Large intestine (tissue), 3 donors: Measurements from ENCODE around the gene FBXL7. TPM values are rescaled to one million over a fixed set of nuclear protein-coding genes. Genes with fewer than 3 reads are reported as not detected.

Experiments
- DNase-seq, 2 donors: peaks; one replicate each; pipeline versions ENCODE4 v3.0.0 to v3.0.0-alpha.2; 2013
- H3K27ac ChIP-seq: one replicate; pipeline ENCODE4 v1.5.1; 2013; ENCODE audit warnings: low read length
- H3K27me3 ChIP-seq: 2 replicates; pipeline ENCODE4 v1.6.1; 2013; ENCODE audit warnings: low read length; ENCODE audit not compliant: control insufficient read depth, insufficient read depth
- H3K36me3 ChIP-seq: 2 replicates; pipeline ENCODE4 v1.6.1; 2013; ENCODE audit warnings: low read length; ENCODE audit not compliant: control insufficient read depth, insufficient read depth
- H3K4me1 ChIP-seq: one replicate; pipeline ENCODE4 v1.6.1; 2013; ENCODE audit warnings: low read length; ENCODE audit not compliant: control insufficient read depth, insufficient read depth
- H3K4me3 ChIP-seq: one replicate; pipeline ENCODE4 v1.5.1; 2013; ENCODE audit warnings: low read length
- H3K9me3 ChIP-seq: one replicate; pipeline ENCODE4 v1.6.1; 2013; ENCODE audit warnings: mild to moderate bottlenecking, low read depth, low read length, moderate library complexity; ENCODE audit not compliant: control insufficient read depth
- WGBS: methylation state at CpG from one replicate; pipeline ENCODE4 v1.1.5; 2013; ENCODE audit warnings: low lambda C conversion rate; ENCODE audit not compliant: insufficient coverage; 5-methylcytosine and 5-hydroxymethylcytosine counted together
- polyA plus RNA-seq: library from polyadenylated mRNA; unstranded; fragments of 120-200 nt; gene quantifications from one replicate; pipeline ENCODE4 v1.2.1, GENCODE V29; 2013

The FBXL7 gene
- polyA plus RNA-seq, 1 donor: 7.2 TPM

- H3K4me3 ChIP-seq: no peak overlapping the region
- H3K27me3 ChIP-seq: no peaks in the 10 kb centered on the region
- no peak overlapping the region for H3K27ac ChIP-seq
- no peak for DNase-seq
- no peaks in the 10 kb centered on the region for H3K9me3 ChIP-seq
- no CpG with 5 or more reads among the region's 2 CpGs for WGBS
- no peaks in the 10 kb centered on the region for H3K36me3 ChIP-seq
- H3K4me1 ChIP-seq: no peaks in the 10 kb centered on the region
Observed at GRCh38 chr5:15627109-15627508, 127.1 kb downstream of the FBXL7 start.

GRCh38 chr5:15627647-15628046, 127.7 kb downstream of the FBXL7 start:
- no peaks in the 10 kb centered on the region for H3K9me3 ChIP-seq
- H3K27ac ChIP-seq: no peak overlapping the region
- H3K4me3 ChIP-seq: no peak overlapping the region
- H3K36me3 ChIP-seq: no peaks in the 10 kb centered on the region
- no CpG with 5 or more reads among the region's 2 CpGs for WGBS
- H3K4me1 ChIP-seq: no peaks in the 10 kb centered on the region
- no peaks in the 10 kb centered on the region for H3K27me3 ChIP-seq
- no peak for DNase-seq

DNA sequence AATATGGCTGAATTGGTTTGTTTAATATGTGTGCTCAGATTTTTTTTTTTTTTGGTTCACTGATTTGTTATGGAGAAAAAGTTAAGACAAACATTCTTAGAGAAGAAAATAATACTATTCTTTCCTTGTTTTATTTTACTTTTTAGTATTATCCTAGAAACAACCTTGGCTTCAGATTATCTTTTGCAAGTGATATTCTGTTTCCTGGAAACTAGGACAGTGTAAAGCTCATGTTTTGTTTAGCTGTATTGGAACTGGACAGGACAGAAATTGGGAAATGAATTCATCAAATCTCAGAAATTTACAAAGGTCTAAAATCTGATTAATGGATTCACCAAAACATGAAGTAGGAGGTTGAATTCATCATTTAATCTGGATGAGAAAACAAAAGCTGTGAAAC, 130.5 kb downstream of the FBXL7 start:
- H3K9me3 ChIP-seq: no peaks in the 10 kb centered on the region
- no peaks in the 10 kb centered on the region for H3K4me1 ChIP-seq
- no peak overlapping the region for H3K4me3 ChIP-seq
- no peak for DNase-seq
- no peak overlapping the region for H3K27ac ChIP-seq
- no peaks in the 10 kb centered on the region for H3K27me3 ChIP-seq
- H3K36me3 ChIP-seq: no peaks in the 10 kb centered on the region

GRCh38 chr5:15634591-15635288, 134.8 kb downstream of the FBXL7 start:
- H3K4me1 ChIP-seq: no peaks in the 10 kb centered on the region
- H3K27me3 ChIP-seq: no peaks in the 10 kb centered on the region
- no peaks in the 10 kb centered on the region for H3K36me3 ChIP-seq
- no peaks in the 10 kb centered on the region for H3K9me3 ChIP-seq
- no peak overlapping the region for H3K27ac ChIP-seq
- DNase-seq: no peak
- WGBS: no CpG with 5 or more reads among the region's 4 CpGs
- no peak overlapping the region for H3K4me3 ChIP-seq

GRCh38 chr5:15635289-15635616, 135.3 kb downstream of the FBXL7 start:
- Histone ChIP-seq H3K4me3 (no peak overlapping the region), H3K9me3 (no peaks in the 10 kb centered on the region), H3K36me3 (no peaks in the 10 kb centered on the region), H3K4me1 (no peaks in the 10 kb centered on the region), H3K27me3 (no peaks in the 10 kb centered on the region), H3K27ac (no peak overlapping the region)
- WGBS: no CpG with 5 or more reads among the region's 1 CpG
- no peak for DNase-seq

- Histone ChIP-seq H3K27me3 (no peaks in the 10 kb centered on the region), H3K4me1 (no peaks in the 10 kb centered on the region), H3K9me3 (no peaks in the 10 kb centered on the region), H3K36me3 (no peaks in the 10 kb centered on the region), H3K4me3 (no peak overlapping the region), H3K27ac (no peak overlapping the region)
- DNase-seq: no peak
- no CpG with 5 or more reads among the region's 1 CpG for WGBS
Observed at GRCh38 chr5:15637345-15637744, 137.4 kb downstream of the FBXL7 start.

GRCh38 chr5:15637886-15638285, 137.9 kb downstream of the FBXL7 start:
- Histone ChIP-seq H3K36me3 (no peaks in the 10 kb centered on the region), H3K4me1 (no peaks in the 10 kb centered on the region), H3K4me3 (no peak overlapping the region), H3K27me3 (no peaks in the 10 kb centered on the region), H3K27ac (no peak overlapping the region), H3K9me3 (no peaks in the 10 kb centered on the region)
- no peak for DNase-seq
- WGBS: no CpG with 5 or more reads among the region's 2 CpGs

DNA sequence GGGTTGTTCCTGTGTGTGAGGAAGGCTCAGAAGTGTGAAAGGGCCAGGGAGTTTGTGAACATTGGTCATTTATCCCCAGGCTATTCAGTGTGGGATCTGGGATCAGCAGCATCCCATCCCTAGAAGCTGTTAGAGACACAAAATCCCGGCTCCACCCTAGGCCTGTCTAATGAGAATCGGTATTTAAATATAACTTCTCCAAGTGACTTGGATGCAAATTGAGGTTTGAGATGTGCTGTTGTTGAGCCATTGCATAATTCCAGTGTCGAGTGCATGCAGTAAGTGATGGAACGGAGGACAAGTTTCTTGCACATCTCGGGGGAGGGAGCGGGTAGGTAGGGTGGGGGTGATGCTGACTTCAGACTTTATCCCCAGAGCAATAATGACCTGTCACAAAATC, 138.3 kb downstream of the FBXL7 start:
- Histone ChIP-seq H3K9me3 (no peaks in the 10 kb centered on the region), H3K36me3 (no peaks in the 10 kb centered on the region), H3K27me3 (no peaks in the 10 kb centered on the region), H3K4me1 (no peaks in the 10 kb centered on the region), H3K4me3 (no peak overlapping the region), H3K27ac (no peak overlapping the region)
- WGBS: no CpG with 5 or more reads among the region's 6 CpGs
- DNase-seq: no peak

DNA sequence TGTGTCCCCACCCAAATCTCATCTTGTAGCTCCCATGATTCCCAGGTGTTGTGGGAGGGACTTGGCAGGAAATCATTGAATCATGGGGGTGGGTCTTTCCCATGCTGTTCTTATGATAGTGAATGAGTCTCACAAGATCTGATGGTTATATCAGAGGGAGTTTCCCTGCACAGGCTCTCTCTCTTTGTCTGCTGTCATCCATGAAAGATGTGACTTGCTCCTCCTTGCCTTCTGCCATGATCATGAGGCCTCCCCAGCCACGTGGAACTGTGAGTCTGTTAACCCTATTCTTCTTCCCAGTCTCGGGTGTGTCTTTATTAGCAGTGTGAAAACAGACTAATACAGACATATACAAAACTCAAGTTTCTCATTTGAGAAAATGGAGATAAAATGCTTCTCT, 139.3 kb downstream of the FBXL7 start:
- Histone ChIP-seq H3K36me3 (no peaks in the 10 kb centered on the region), H3K4me1 (no peaks in the 10 kb centered on the region)
- WGBS: 100% methylated on average over 1 of the region's 2 CpGs

DNA sequence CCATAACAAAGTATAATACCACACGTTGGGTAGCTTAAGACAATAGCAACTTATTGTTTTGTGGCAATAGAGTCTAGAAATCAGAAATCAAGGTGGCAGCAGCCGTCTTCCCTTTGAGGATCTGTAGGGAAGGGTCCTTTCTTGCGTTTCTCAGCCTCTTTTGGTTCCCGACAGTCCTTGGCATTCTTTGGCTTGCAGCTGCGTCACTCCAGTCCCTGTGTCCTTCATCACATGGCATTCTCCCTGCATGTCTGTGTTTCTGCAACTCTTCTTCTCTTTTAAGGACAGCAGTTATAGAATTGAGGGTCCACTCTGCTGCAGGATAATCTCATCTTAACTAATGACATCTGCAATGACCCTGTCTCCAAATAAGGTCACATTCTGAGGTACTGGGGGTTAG, 140.1 kb downstream of the FBXL7 start:
- H3K9me3 ChIP-seq: no peaks in the 10 kb centered on the region
- no peak overlapping the region for H3K27ac ChIP-seq
- DNase-seq: no peak
- WGBS: no CpG with 5 or more reads among the region's 5 CpGs
- no peak overlapping the region for H3K4me3 ChIP-seq
- no peaks in the 10 kb centered on the region for H3K4me1 ChIP-seq
- H3K36me3 ChIP-seq: no peaks in the 10 kb centered on the region
- H3K27me3 ChIP-seq: no peaks in the 10 kb centered on the region

More for the DNA sequence above, 139.3 kb downstream of the FBXL7 start:
- Histone ChIP-seq H3K27me3 (no peaks in the 10 kb centered on the region), H3K27ac (no peak overlapping the region), H3K4me3 (no peak overlapping the region), H3K9me3 (no peaks in the 10 kb centered on the region)
- no peak for DNase-seq

DNA sequence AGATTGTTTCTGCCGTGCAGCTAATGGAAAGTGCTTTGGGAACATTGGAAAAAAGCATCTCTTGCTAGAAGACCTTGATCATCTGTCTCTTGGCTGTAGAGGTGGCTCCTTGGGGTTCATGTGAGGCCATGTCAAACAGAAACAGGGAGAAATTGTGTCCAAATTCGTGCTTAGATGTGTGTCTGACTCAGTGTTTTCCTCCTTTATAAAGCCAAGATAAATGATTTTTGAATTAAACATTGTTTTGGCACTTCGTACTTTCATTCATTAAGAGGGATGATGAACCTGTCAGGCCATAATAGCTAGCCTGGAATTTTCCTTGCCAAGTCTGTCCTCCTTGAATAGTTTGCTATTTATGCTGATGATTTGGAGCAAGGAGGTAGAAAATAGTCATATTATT, 143.8 kb downstream of the FBXL7 start:
- no peak overlapping the region for H3K4me3 ChIP-seq
- H3K27me3 ChIP-seq: no peaks in the 10 kb centered on the region
- 71% methylated on average over 1 of the region's 3 CpGs for WGBS
- no peaks in the 10 kb centered on the region for H3K4me1 ChIP-seq
- no peaks in the 10 kb centered on the region for H3K36me3 ChIP-seq
- no peaks in the 10 kb centered on the region for H3K9me3 ChIP-seq
- H3K27ac ChIP-seq: no peak overlapping the region
- no peak for DNase-seq
